ENCODE results near the gene DENND5B.

GRCh38 chr12:31346267-31346666 lies 244.7 kb downstream of the DENND5B start:
- no peak for TF ChIP-seq REST (IDR thresholded peaks at IDR 0.05; ENCODE audit: insufficient read depth in 1 of 2, low read depth in 2 of 2, low read length in 2 of 2)
- TF ChIP-seq POLR2AphosphoS5 (IDR thresholded peaks at IDR 0.05; ENCODE audit: low read depth, low read length): no peak

Measured in PFSK-1 (cell line).